ENCODE results near the gene ZNF583.

ZNF583 gene

GRCh38 chr19:56474308-56474707 lies 70.2 kb downstream of the ZNF583 start:
- no peak for DNase-seq (ENCODE audit: low spot score)

- DNase-seq (ENCODE audit: low spot score) = no peak
These were observed 72.0 kb downstream of the ZNF583 start for GRCh38 chr19:56476093-56476492.

Measured in putamen (tissue), 1 donor.